Stimulated activated CD8-positive, alpha-beta memory T cell treated with anti-CD3 and anti-CD28 coated beads, Interleukin-15, amount 100 ng/mL, for 1 hour (primary cell): ENCODE measurements around the gene MAPK1IP1L.
"Not testable (repeated sequence)": the region's sequence is repeated elsewhere in the genome, so short reads cannot be mapped to it uniquely, and the experiment has no call there.

Source experiments
- DNase-seq: peaks from one replicate; pipeline ENCODE4 v3.0.0-alpha.2; 2020; ENCODE audit warnings: low read depth

MAPK1IP1L gene

DNA sequence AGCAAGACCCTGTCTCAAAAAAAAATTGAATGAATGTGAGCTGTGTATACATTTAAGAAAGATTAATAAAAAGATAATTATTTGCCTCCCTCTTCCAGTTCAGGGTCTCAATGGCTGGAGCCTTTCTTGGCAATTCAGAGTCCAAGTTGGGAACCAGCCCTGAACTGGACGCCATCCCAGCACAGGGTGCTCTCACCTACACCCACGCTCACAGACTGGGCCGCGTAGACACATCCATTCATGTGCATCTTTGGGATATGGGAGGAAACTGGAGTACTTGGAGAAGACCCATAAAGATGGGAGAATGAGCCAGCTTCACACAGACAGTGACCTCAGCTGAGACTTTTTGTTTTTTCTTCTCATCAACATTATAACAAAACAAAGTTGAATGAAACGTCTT, 6.5 kb downstream of the MAPK1IP1L start:
- DNase-seq, result no peak

DNA sequence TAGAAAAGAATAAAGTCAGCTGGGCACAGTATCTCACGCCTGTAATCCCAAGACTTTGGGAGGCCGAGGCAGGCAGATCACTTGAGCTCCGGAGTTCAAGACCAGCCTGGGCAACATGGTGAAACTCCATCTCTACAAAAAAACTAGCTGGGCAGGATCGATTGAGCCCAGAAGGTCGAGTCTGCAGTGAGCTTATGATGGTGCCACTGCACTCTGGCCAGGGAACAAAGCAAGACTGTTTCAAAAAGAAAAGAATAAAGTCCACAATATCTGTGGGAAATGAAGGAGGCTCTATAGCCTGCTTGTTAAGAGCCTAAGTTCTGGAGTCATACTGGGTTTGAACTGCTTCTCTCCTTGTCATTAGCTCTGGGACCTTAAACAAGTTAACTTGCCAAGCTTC, 7.9 kb downstream of the MAPK1IP1L start:
- no peak for DNase-seq

DNA sequence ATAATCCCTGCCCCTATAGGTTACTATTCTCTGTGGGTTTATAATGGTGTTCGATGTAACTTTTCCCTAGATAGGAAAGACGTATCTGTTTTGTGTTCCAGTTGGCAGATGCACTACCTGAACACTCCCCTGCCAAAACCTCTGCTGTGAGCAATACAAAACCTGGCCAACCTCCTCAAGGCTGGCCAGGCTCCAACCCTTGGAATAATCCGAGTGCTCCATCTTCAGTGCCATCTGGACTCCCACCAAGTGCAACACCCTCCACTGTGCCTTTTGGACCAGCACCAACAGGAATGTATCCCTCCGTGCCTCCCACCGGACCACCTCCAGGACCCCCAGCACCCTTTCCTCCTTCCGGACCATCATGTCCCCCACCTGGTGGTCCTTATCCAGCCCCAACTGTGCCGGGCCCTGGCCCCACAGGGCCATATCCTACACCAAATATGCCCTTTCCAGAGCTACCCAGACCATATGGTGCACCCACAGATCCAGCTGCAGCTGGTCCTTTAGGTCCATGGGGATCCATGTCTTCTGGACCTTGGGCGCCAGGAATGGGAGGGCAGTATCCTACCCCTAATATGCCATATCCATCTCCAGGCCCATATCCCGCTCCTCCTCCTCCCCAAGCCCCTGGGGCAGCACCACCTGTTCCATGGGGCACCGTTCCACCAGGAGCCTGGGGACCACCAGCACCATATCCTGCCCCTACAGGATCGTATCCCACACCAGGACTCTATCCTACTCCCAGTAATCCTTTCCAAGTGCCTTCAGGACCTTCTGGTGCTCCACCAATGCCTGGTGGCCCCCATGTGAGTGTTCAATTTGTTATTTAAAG, 11.3 kb downstream of the MAPK1IP1L start:
- no peak for DNase-seq

DNA sequence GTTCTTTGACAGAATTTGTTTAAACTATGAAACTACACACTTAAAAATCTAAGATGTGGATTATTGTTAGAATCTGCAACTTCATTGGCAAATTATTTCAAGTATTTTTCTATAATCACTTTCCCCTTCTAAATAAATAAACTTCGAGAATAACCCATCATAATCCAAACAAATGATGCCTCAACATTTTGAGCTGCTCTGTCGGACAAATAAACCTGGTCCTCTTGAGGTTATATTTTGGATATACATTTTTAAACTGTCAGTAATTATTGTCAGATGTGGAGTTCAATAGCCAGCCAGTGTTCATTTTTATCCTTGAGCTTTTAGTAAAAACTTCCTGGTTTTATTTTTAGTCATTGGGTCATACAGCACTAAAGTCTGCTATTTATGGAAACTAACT, 13.4 kb downstream of the MAPK1IP1L start:
- not testable (repeated sequence) for DNase-seq

DNA sequence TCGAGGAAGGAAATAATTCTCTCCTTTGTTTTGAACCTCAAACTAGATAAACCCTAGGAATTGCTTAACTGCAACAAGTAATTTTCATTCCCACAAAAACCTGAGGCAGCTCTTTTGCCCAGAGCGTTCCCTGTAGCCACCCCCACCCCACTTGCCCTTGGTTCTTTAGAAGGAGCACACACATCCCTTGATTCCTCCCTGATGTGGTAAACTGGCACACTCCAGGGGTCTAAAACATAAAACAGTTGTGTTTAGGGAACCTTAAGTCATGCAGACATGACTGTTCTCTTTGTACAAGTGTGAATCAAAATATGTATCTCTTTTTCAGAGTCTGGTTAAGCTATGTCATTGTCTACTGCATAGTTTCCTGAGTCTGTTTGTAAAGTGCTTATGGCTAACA, 14.0 kb downstream of the MAPK1IP1L start:
- no peak for DNase-seq

DNA sequence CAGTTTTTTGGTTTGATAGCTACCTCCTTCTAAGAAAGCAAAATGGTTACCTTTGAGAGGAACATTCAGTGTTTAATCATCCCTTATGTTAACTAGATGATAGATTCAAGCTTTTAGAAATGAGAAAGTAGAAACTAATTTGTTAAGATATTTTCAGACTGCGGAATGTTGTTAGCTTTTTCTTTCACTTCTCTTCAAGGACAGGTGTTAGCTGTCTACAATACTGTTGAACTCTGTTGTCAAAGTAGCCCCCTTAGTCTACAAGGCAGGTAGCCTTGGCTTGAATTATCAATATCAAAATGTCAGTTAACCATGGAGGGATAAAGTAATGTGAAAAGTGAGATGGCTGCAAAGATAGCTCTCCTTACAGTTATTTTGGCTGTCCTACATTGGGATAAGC, 14.8 kb downstream of the MAPK1IP1L start:
- DNase-seq, result no peak

DNA sequence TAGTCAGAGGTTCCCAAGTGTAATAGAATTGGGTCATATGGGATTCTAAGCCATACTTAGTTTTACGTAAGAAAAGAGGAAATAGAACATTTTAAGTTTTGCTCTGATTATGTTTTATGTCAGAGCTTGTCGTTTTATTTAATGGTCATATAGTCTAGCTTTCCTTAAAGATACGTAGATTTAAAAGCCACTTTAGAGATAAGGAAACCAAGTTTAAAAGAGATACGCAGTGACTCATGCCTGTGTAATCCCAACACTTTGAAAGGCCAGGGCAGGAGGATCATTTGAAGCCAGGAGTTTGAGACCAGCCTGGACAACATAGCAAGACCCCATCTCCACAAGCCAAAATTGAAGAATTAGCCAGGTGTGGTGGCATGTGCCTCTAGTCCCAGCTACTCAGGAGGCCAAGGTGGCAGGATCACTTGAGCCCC, 19.5 kb downstream of the MAPK1IP1L start:
- no peak for DNase-seq

DNA sequence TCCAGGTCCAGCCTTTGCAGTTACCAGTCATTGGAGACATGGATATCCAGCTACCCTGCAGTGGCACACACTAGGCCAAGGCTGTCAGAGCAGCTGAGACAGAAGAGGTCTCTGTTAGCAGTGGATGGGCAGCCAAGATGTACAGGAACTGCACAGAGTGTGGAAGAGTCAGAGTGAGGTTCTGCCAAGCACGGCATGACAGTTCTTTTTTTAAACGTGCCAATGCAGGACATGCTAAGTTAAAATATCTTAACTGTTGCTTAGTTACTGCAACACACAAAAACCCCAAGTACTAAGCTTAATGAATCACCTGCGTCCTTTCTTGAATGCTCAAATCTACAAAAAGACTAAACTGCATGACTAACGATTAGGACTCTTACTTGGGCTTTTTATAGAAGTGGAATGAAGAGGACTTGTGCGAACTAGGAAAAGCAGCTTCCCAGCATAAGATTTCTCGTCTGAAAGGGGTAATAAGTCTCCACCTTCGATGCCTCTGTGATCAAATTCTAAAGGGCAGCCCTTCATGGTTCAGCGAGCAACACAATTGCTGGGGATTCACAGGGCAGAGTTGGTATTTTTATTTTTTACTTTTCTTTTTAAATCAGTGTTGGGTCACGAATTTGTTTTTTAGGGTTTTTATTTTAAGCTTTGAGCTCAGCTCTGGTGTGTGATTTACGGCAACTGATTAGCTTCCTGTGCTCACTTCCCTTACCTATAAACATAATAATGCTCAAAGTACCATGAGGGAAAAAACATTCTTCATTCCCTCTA, 20.6 kb downstream of the MAPK1IP1L start:
- DNase-seq, result no peak

DNA sequence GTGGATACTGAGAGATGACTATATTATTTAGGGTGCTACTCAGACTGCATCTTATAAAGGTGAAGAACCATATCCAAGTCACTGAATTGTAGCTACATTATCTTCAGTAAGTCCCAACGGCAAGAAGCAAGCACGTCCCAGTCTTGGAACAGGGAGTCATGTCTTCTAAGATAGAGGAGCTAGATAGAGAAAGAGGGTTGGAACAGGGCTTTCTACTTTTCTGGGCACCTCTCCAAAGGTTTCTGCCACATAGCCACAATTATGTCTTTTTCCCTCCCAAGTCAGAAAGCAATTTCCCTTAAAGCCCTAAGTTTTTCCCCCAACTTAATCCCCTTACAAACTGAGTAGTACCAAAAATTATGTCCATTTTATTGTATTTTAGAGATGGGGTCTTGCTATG, 22.4 kb downstream of the MAPK1IP1L start:
- no peak for DNase-seq

DNA sequence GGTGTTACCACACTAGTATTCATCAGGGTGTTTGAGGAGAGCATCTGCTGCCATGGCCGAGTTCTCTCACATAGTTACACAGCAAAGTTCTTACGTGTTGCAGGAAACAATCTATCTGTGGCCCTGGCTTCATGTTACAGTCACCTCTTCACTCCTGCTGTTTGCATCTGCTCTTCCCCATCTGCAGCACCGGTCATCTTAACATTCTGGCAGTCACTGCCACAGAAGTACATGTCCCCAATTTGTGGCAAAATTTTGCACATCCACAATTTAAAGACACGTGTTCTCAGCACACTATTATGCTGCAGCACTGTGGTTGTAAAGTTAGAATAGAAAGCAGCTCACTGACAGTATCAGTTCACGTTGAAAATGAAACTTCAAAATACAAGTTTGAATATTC, 23.2 kb downstream of the MAPK1IP1L start:
- no peak for DNase-seq

DNA sequence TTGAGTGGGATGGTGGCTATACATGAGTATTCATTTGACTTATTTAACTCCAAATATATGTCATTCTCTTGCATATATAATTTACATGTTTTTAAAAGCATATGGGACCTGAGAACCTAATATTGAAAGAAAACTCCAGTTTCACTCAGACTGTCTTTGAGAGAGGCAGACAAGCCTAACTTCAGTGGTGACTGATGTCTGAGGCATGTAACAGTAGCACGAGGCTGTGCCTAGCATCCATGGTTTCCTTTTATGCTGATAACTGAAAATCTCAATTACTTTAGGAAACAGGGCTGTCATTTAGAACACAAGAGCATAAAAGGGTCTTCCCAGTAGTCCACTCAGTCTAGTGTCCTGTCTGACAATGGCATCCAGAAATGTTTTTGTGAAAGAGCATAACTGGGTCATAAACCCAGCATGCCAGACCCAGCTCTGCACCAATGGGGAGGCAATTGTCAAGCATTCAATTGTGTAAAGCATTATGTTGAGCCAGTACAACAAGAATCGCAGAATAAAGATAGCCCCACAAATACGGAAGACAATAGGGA, 24.3 kb downstream of the MAPK1IP1L start:
- no peak for DNase-seq

DNA sequence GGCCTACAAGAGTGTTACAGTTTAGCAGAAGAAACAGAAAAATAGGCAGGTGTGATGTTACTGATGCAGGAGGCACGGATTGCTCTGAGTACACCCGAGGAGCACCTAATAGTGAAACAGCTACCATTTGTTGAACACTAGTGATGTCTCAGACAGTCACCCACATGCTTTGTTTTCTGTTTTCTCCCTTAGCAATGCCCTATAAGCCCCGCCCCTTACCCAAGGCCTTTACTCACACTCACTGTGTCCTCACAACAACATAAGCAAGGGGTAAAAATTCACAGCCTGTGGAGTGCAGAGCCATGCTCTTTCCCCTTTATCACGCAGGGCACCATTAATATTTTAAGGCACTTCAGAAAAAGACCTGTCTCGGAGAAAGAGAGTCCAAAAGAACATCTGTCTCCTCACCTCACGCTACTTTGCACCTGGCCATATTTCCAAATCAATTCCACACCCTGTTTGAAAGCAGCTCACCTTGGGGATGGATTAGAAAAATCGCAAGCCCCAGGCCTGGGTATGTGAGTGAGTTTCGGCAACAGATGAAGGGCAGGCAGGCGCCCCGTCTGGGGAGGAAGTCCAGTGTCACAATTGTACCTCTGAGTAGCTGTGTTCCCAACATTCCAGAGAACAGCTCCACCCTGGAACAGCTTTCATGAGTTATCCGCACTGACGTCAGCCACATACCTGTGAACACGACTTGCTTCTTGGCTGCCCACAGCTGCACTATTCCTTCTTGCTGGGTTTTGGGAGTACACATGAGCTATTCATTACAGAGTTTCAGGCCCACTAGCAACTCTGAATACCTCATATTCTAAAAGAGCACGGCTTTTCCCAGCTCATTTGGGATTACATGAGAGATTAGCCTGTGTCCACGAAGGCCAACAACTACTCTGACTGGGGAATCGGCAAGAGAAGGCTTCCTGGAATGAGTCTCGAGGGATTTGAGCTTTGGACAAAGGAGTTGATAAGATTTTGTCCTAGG, 26.0 kb downstream of the MAPK1IP1L start:
- DNase-seq, result no peak

DNA sequence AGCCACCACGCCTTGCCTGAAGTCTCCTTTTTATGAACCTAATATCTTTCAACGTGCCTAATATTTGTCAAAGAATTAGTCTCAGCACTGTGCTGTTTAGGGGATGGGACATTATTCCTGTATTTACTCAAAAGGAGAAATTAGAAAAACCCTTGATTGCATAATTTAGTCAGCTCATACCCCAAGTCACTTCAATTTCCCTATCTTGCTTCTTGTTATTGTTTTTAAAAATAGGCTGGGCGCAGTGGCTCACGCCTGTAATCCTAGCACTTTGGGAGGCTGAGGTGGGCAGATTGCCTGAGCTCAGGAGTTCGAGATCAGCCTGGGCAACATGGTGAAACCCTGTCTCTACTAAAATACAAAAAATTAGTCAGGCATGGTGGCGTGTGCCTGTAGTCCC, 28.5 kb downstream of the MAPK1IP1L start:
- DNase-seq, result not testable (repeated sequence)

DNA sequence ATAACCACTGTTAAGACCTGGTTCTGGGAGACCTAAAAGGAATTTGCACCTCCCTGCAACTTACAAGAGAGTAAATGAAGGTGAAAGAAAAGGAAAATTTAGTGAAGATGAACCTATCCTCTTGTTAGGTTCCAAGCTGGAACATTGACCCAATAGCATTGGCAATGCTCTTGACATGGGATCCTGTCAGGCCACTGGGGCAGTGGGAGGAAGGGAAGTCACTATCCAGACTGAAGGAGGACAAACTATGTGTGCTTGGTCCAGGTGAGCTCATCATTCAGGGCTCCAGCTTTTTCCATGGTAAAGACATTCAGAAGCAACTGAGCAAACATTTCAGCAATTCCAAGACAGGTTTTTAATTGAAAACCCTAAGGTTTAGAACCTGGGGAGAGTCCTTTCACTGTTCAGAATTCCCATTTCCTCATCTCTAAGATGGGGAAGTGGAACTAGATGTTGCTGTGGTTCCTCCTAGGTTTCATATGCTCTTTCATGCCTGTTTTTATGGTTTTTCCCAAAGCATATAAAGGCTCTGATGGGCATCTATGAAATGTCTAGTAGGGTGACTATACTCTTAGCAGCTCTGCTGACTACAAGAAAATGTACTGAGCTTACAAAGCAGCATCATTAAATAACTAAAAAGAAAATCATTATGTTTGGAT, 33.1 kb downstream of the MAPK1IP1L start:
- DNase-seq, result no peak

DNA sequence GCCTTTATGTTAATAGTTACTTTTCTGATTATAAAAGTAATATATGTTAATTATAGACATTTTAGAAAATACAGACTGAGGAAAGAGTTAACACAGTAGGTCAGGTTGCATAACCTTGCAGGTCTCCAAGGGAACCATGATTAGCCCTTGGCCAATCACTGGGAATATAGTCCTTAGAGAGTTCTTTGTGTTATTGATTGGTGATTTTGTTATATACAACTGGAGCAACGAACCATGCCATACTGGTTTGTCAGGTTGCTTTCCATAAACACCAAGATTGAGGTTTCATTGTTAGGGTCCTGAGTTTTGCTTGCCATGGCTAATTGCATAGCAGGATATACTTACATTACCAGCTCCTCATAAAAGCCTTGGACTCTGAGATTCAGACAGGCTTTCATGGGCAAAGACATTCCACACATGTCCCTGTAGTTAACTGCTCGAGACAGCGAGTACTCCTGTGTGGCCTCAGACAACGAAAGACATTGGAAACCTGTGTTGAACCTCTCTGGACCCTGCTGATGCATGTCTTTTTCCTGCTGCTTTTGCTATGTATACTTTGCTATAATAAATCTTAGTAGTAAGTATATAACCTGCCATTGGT, 33.7 kb downstream of the MAPK1IP1L start:
- no peak for DNase-seq

DNA sequence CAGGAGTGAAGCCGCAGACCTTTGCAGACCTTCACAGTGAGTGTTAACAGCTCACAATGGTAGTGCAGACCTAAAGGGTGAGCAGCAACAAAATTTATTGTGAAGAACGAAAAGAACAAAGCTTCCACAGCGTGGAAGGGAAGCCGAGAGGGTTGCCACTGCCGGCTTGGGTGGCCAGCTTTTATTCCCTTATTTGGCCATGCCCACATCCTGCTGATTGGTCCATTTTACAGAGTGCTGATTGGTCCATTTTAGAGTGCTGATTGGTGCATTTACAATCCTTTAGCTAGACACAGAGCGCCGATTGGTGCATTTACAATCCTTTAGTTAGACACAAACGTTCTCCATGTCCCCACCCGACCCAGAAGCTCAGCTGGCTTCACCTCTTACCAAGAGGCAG, 35.5 kb downstream of the MAPK1IP1L start:
- DNase-seq, result no peak

DNA sequence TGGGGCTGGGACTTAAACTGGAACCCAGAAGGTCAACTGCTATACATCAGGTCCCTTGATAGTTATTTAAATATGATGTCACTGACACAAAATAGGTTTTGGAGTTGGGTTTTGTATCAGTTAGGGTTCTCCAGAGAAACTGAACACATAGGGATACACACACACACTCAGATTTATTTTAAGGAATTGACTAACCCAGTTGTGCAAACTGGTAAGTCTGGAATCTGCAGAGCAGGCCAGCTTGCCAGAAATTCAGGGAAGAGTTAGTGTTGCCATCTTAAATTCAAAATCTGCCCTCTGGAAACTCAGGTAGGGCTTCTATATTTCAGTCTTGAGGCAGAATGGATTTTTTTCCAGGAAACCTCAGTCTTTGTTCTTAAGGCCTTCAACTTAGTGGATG, 36.9 kb downstream of the MAPK1IP1L start:
- no peak for DNase-seq

DNA sequence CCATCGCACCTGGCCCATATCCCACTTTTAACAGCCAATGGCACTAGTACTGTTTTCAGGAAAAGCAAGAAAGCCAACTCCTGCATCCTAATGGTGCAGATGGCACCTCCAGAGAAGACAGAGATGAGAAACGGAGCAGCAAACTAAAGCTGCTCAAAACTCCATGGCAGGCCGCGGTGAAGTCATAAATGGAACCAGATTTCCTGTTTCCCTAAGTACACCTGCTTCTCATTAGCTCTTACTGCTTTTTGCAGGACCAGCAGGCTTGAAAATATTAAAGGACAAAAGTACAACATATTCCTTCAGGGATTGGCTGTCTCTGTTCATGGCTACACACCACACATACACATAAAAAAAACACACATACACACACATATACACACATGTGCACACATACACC, 40.9 kb downstream of the MAPK1IP1L start:
- DNase-seq, result no peak

DNA sequence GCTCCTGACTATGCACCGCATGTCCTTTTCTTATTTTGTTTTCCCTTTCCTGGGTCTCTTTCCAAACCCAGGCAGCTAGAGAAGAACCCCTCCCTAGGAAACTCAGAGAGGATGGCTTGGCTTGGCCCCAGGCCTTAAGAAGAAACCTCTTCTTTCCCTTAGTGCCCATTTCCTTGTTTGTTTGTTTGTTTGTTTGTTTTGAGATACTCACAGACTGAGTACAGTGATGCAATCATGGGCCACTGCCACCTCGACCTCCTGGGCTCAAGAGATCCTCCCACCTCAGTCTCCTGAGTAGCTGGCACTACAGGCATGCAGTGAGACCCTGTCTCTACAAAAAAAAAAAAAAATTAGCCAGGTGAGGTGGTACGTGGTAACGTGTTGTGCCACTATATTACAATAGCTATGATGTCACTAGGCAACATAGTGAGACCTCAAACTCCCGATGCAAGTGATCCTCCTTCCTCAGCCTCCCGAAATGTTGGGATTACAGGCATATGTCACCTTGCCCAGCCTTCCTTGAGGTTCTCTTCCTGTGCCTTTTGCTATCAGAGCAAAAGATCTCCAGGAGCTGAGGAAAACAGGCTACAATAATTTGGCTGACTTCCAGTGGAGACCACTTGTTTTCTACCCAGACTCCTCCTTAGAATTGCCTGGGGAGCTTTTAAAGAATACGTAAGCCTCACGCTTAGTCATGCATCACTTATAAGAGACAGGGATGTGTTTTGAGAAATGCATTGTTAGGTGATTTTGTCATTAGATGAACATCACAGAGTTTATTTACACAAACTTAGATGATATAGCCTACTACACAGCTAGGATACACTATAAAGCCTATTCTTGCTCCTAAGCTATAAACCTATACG, 43.1 kb downstream of the MAPK1IP1L start:
- no peak for DNase-seq
